HepG2 (cell line): ENCODE data around the gene P2RY8. TPM values are rescaled to one million over a fixed set of nuclear protein-coding genes. Genes with fewer than 3 reads are reported as not detected.

Source experiments
- ATAC-seq: fragments of 200-7000 bp; cut with Tn5 transposase; 3 replicates; pipeline ENCODE4 v1.9.1; 2020; ENCODE audit warnings: mild to moderate bottlenecking, moderate library complexity
- BruUV-seq: library from RNA; stranded (reverse); fragments of 400-500 nt; replicated peaks from 2 replicates; lab custom pipeline; 2021; lab: Mats Ljungman, UMichigan
- CTCF ChIA-PET: fragments of 300-600 bp; formaldehyde crosslinking; extraction: SDS; loops from one replicate; lab custom pipeline; 2021; ENCODE audit warnings: low total read pairs, inconsistent platforms, low intra/inter-chr PET ratio; lab: Yijun Ruan, JAX
- POLR2A ChIA-PET: fragments of 350-600 bp; sonication (Branson Sonifier 250); formaldehyde crosslinking; loops from one replicate; lab custom pipeline; 2020; ENCODE audit warnings: antibody characterized with exemption, inconsistent platforms; lab: Yijun Ruan, JAX
- DNase-seq: peaks from one replicate; pipeline ENCODE4 v3.0.0-alpha.2; 2015; ENCODE audit warnings: low spot score
- FAIRE-seq: peaks from 3 replicates; lab custom pipeline; 2011; peaks lifted over from hg19 to GRCh38; lab: Jason Lieb, UNC
- H2AFZ ChIP-seq: one replicate; pipeline ENCODE4 v1.6.1; 2011; ENCODE audit warnings: low read length, inconsistent platforms
- H3K27ac ChIP-seq: fragments of 300-600 bp; 3 replicates; pipeline ENCODE4 v1.8.0; 2011; ENCODE audit warnings: mixed run types, mild to moderate bottlenecking, mixed read lengths, low read length, inconsistent platforms; ENCODE audit not compliant: insufficient read depth; ENCODE audit errors: extremely low read length
- H3K27me3 ChIP-seq, 2 experiments: fragments of 200-600 bp in 1 of 2; 2 replicates in 1 of 2; 3 replicates in 1 of 2; pipeline versions ENCODE4 v1.6.0 to v1.8.0; 2011; ENCODE audit warnings: low read length in 2 of 2, mild to moderate bottlenecking in 2 of 2, moderate library complexity in 2 of 2, inconsistent platforms in 1 of 2; ENCODE audit not compliant: insufficient read depth in 2 of 2, control insufficient read depth in 1 of 2
- H3K36me3 ChIP-seq, 2 experiments: fragments of 200-600 bp in 1 of 2; replicated peaks in 1 of 2; 2 replicates in 1 of 2; 3 replicates in 1 of 2; pipeline versions ENCODE4 v1.5.1 to v1.8.0; 2011; ENCODE audit warnings: low read length in 2 of 2, inconsistent platforms in 1 of 2; ENCODE audit not compliant: insufficient read depth in 2 of 2, control insufficient read depth in 1 of 2
- H3K4me1 ChIP-seq: 2 replicates; pipeline ENCODE4 v1.5.1; 2012; ENCODE audit warnings: low read length, inconsistent platforms; ENCODE audit not compliant: insufficient read depth
- H3K4me2 ChIP-seq: 2 replicates; pipeline ENCODE4 v1.6.0; 2011; ENCODE audit warnings: low read depth, low read length, inconsistent platforms
- H3K4me3 ChIP-seq, 3 experiments: fragments of 200-600 bp in 1 of 3; sonication (generic), shearing (Covaris generic) in 1 of 3; replicated peaks in 1 of 3; 2 replicates each; pipeline ENCODE4 v1.5.1; 2011 to 2016; ENCODE audit warnings: low read length in 3 of 3, inconsistent platforms in 2 of 3, low read depth in 2 of 3, mild to moderate bottlenecking in 2 of 3, control low read depth in 1 of 3, mixed read lengths in 1 of 3; ENCODE audit not compliant: insufficient read depth in 1 of 3
- H3K79me2 ChIP-seq: one replicate; pipeline ENCODE4 v1.6.1; 2011; ENCODE audit warnings: low read length, inconsistent platforms; ENCODE audit not compliant: insufficient read depth
- H3K9ac ChIP-seq: 2 replicates; pipeline ENCODE4 v1.6.0; 2011; ENCODE audit warnings: mild to moderate bottlenecking, low read depth, low read length, inconsistent platforms; ENCODE audit not compliant: insufficient read depth
- H3K9me3 ChIP-seq: 2 replicates; pipeline ENCODE4 v1.5.1; 2012; ENCODE audit warnings: mild to moderate bottlenecking, low read length
- H4K20me1 ChIP-seq: 2 replicates; pipeline ENCODE4 v1.6.0; 2011; ENCODE audit warnings: inconsistent platforms, mild to moderate bottlenecking, low read length, moderate library complexity; ENCODE audit not compliant: insufficient read depth
- AGO1 ChIP-seq: fragments of 200-400 bp; formaldehyde crosslinking; IDR thresholded peaks from 2 replicates; pipeline ENCODE4 v1.6.1; 2017; ENCODE audit warnings: mild to moderate bottlenecking, low read depth, low read length, moderate library complexity; ENCODE audit not compliant: poor library complexity, severe bottlenecking
- CCAR2 ChIP-seq: fragments of 200-400 bp; formaldehyde crosslinking; optimal IDR thresholded peaks from 2 replicates; pipeline ENCODE3; 2018; ENCODE audit warnings: low read depth, mild to moderate bottlenecking, low read length, moderate library complexity
- NFYC ChIP-seq: IDR thresholded peaks from 2 replicates; pipeline ENCODE4 v1.6.1; 2016; ENCODE audit warnings: missing genetic modification reagents, missing compliant biosample characterization
- TCF7L2 ChIP-seq: IDR thresholded peaks from 2 replicates; pipeline ENCODE4 v1.6.1; 2011; ENCODE audit warnings: mild to moderate bottlenecking, low read depth, low read length, moderate library complexity
- ZBTB1 ChIP-seq: sonication (generic); formaldehyde crosslinking; IDR thresholded peaks from 2 replicates; pipeline ENCODE4 v1.4.0; 2020; ENCODE audit warnings: missing genetic modification reagents, borderline replicate concordance
- ZNF121 ChIP-seq: sonication (generic); formaldehyde crosslinking; IDR thresholded peaks from 2 replicates; pipeline ENCODE4 v1.5.0; 2020; ENCODE audit warnings: mild to moderate bottlenecking, missing genetic modification reagents
- ZNF7 ChIP-seq: IDR thresholded peaks from 2 replicates; pipeline ENCODE4 v1.6.1; 2016; ENCODE audit warnings: missing biosample characterization, missing genetic modification reagents
- ZSCAN9 ChIP-seq: IDR thresholded peaks from 2 replicates; pipeline ENCODE4 v1.6.1; 2016; ENCODE audit warnings: borderline replicate concordance
- WGBS: methylation state at CpG from one replicate; pipeline ENCODE4 v1.1.6; 2017; ENCODE audit warnings: low lambda C conversion rate; 5-methylcytosine and 5-hydroxymethylcytosine counted together
- in situ Hi-C: cut with HindIII; loops from 2 replicates; pipeline ENCODE4 v1.10.0; 2017; ENCODE audit warnings: low pct_unique_long_range_greater_than_20kb; ENCODE audit not compliant: extremely low pct_ligation_motif_present
- intact Hi-C: fragments of 100-400 bp; cut with micrococcal nuclease; formaldehyde crosslinking; loops from one replicate; pipeline ENCODE4 v1.10.0; 2022; ENCODE audit not compliant: unreplicated experiment
- polyA plus RNA-seq, 8 experiments: library from polyadenylated mRNA; depleted of rRNA in 3 of 8; stranded (reverse) in 7 of 8; unstranded in 1 of 8; fragments of >200 nt; fragmentation: Illumina TruSeq in 4 of 8; extraction: Trizol in 4 of 8; gene quantifications; 2 replicates each; pipeline versions ENCODE4 v1.2.1 to v1.2.3, GENCODE V29; 2011 to 2016; ENCODE audit warnings: low read depth in 4 of 8, missing spikeins in 1 of 8, mixed read lengths in 1 of 8; ENCODE audit not compliant: insufficient read depth in 1 of 8
- total RNA-seq, 5 experiments: library from RNA; depleted of rRNA; stranded (reverse); fragments of >200 nt; fragmentation: Illumina TruSeq; extraction: Trizol; gene quantifications; 2 replicates each; pipeline ENCODE4 v1.2.3, GENCODE V29; 2016; ENCODE audit warnings: low read depth in 1 of 5
- TF ChIP-seq, protein P1 (sequence below): sonication (generic); formaldehyde crosslinking; IDR thresholded peaks from 2 replicates; pipeline ENCODE4 v1.4.0; 2020; ENCODE audit warnings: mild to moderate bottlenecking, low read depth, missing genetic modification reagents

Gene P2RY8
- total and polyA plus RNA-seq, 2 of the 13 experiments (the other 11 are each of a cell fraction or from before 2014, with no cell fraction given) = 1.0 to 1.3 TPM

DNA sequence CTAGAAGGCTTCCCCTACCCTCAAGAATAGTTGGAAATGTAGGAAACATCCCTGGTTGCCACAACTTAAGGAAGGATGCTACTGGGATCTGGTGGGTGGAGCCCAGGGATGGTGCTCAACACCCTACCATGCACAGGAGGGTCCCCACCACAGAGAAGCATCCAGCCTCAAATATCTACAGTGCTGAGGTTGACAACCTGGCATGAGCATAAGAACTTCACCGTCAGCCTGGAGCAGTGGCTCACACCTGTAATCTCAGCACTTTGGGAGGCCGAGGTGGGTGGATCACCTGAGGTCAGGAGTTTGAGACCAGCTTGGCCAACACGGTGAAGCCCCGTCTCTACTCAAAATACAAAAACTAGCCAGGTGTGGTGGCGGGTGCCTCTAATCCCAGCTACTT lies 60.3 kb downstream of the P2RY8 start:
- CTCF ChIA-PET = no interaction called here
- H3K9ac ChIP-seq = no peak overlapping the region
- TF ChIP-seq AGO1 = no peak
- TF ChIP-seq, protein P1, sequence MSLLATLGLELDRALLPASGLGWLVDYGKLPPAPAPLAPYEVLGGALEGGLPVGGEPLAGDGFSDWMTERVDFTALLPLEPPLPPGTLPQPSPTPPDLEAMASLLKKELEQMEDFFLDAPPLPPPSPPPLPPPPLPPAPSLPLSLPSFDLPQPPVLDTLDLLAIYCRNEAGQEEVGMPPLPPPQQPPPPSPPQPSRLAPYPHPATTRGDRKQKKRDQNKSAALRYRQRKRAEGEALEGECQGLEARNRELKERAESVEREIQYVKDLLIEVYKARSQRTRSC = no peak
- TF ChIP-seq ZNF121 (CRISPR knock-in tag) = no peak
- no peak for TF ChIP-seq ZBTB1 (CRISPR knock-in tag)
- no peak for TF ChIP-seq TCF7L2
- H3K27me3 ChIP-seq = no peaks in the 10 kb centered on the region
- ATAC-seq (no peak), FAIRE-seq (no peak), DNase-seq (no peak)
- H3K79me2 ChIP-seq = no peaks in the 10 kb centered on the region
- no peaks in the 10 kb centered on the region for H4K20me1 ChIP-seq
- H3K9me3 ChIP-seq = no peaks in the 10 kb centered on the region
- no peak overlapping the region for H2AFZ ChIP-seq
- intact Hi-C loops (no loop called here), in situ Hi-C loops (no loop called here)
- POLR2A ChIA-PET = no interaction called here
- BruUV-seq = no TSS peak
- H3K4me3 ChIP-seq = no peak overlapping the region
- peaks cover 10% of the 10 kb centered on the region for H3K4me1 ChIP-seq
- H3K4me2 ChIP-seq = no peak overlapping the region
- no peaks in the 10 kb centered on the region for H3K36me3 ChIP-seq
- WGBS = 82% methylated on average over 5 of the region's 5 CpGs
- no peak overlapping the region for H3K27ac ChIP-seq

DNA sequence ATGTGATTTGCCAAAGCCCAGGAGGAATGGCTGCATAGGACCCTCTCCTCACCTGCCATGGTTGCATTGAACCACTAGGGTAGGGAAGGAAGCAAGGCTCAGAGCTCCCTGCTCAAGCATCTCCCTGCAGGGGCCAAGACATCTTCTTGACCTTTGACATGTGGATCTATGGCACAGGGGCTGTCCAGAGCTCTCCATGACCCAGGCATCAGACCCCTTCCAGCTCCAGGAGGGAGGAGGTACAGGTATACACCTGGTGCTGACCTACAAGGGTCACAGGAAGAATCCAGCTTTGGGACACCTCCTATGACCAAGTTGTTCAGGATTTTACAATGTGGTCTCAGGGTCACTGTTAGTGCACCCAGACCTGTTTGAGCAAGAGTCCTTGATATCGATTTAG lies 61.1 kb downstream of the P2RY8 start:
- ChIA-PET POLR2A (no interaction called here), CTCF (no interaction called here)
- H3K9ac ChIP-seq = no peak overlapping the region
- H4K20me1 ChIP-seq = no peaks in the 10 kb centered on the region
- FAIRE-seq = no peak
- no peaks in the 10 kb centered on the region for H3K9me3 ChIP-seq
- H3K4me3 ChIP-seq = no peak overlapping the region
- no peak overlapping the region for H3K27ac ChIP-seq
- no peak for ATAC-seq
- no peak overlapping the region for H3K4me2 ChIP-seq
- no peaks in the 10 kb centered on the region for H3K36me3 ChIP-seq
- H3K4me1 ChIP-seq = peaks cover 2% of the 10 kb centered on the region
- no peak for DNase-seq
- H2AFZ ChIP-seq = no peak overlapping the region
- no TSS peak for BruUV-seq
- WGBS = 85% methylated on average over 1 of the region's 1 CpG
- in situ Hi-C loops (no loop called here), intact Hi-C loops (no loop called here)
- TF ChIP-seq CCAR2 (no peak), ZSCAN9 (CRISPR knock-in tag) (no peak), NFYC (no peak), ZNF7 (CRISPR knock-in tag) (no peak)
- no peaks in the 10 kb centered on the region for H3K79me2 ChIP-seq
- no peaks in the 10 kb centered on the region for H3K27me3 ChIP-seq
